Prostate gland (tissue), 2 donors: ENCODE results near the gene NAALADL2. TPM values are rescaled to one million over a fixed set of nuclear protein-coding genes. Genes with fewer than 3 reads are reported as not detected.

Source experiments
- microRNA-seq: library from miRNA; unstranded; fragments of <30 nt; microRNA quantifications from one replicate; pipeline ENCODE4, GENCODE V29; 2016
- small RNA-seq, 2 donors: library from RNA; depleted of rRNA; stranded (forward); fragments of <200 nt; gene quantifications; one replicate each; pipeline ENCODE3, GENCODE V24; 2016
- total RNA-seq, 2 donors: library from RNA; depleted of rRNA; stranded (reverse); fragments of >200 nt; gene quantifications; one replicate each; pipeline ENCODE4 v1.1.0, GENCODE V29; 2016

NAALADL2 gene
- total RNA-seq, 2 donors from 2014 or later: 12.2 to 20.2 TPM

Small RNA genes lying within 50 kb of the gene (microRNA-seq; reads per million reads assigned to microRNA genes)
- gene MIR4789: not detected

Small RNA genes lying within 50 kb of the gene (small RNA-seq; reads per million reads assigned to genes)
- gene MIR4789 (0 reads per million in 2 donors), gene RNU4-91P (0 reads per million in 2 donors), gene RNU6-1233P (0 reads per million in 2 donors), gene RNU6-1317P (0 reads per million in 2 donors)
